WERI-Rb-1 (cell line): ENCODE data around the gene CDH4.

Experiments
- DNase-seq: peaks from one replicate; pipeline ENCODE4 v3.0.0-alpha.2; 2020
- H3K27ac ChIP-seq: fragments of 250-450 bp; sonication (Bioruptor Pico); 2 replicates; pipeline ENCODE4 v1.5.1; 2020; ENCODE audit warnings: mild to moderate bottlenecking, moderate library complexity
- H3K27me3 ChIP-seq: fragments of 250-450 bp; sonication (Bioruptor Pico); 2 replicates; pipeline ENCODE4 v1.5.1; 2021; ENCODE audit warnings: mild to moderate bottlenecking, low read depth, moderate library complexity; ENCODE audit not compliant: insufficient read depth, severe bottlenecking
- H3K36me3 ChIP-seq: fragments of 250-450 bp; sonication (Bioruptor Pico); 2 replicates; pipeline ENCODE4 v1.5.1; 2020; ENCODE audit warnings: mild to moderate bottlenecking, moderate library complexity
- H3K4me3 ChIP-seq: 2 replicates; pipeline ENCODE4 v1.5.1; 2011; ENCODE audit warnings: low read depth, mild to moderate bottlenecking, control low read depth, low read length
- H3K9me3 ChIP-seq: fragments of 250-450 bp; sonication (Bioruptor Pico); 2 replicates; pipeline ENCODE4 v1.5.1; 2021; ENCODE audit warnings: mild to moderate bottlenecking, moderate library complexity; ENCODE audit not compliant: severe bottlenecking
- CTCF ChIP-seq: IDR thresholded peaks from 2 replicates; pipeline ENCODE4 v1.5.1; 2011; ENCODE audit warnings: low read depth, mild to moderate bottlenecking, control low read depth, inconsistent platforms, low read length

CDH4 gene

GRCh38 chr20:61438285-61438684 is 186.2 kb downstream of the CDH4 start:
- DNase-seq = no peak
- Histone ChIP-seq H3K27ac (no peak overlapping the region), H3K27me3 (peaks cover 81% of the 10 kb centered on the region), H3K36me3 (no peaks in the 10 kb centered on the region), H3K4me3 (no peak overlapping the region), H3K9me3 (no peaks in the 10 kb centered on the region)
- TF ChIP-seq CTCF = no peak

- peaks cover 81% of the 10 kb centered on the region for H3K27me3 ChIP-seq
- H3K36me3 ChIP-seq = no peaks in the 10 kb centered on the region
- DNase-seq = no peak
- no peak overlapping the region for H3K4me3 ChIP-seq
- H3K9me3 ChIP-seq = no peaks in the 10 kb centered on the region
- H3K27ac ChIP-seq = no peak overlapping the region
- no peak for TF ChIP-seq CTCF
Observed at GRCh38 chr20:61439251-61439650, 187.2 kb downstream of the CDH4 start.

- DNase-seq = no peak
- no peak for TF ChIP-seq CTCF
- Histone ChIP-seq H3K27ac (no peak overlapping the region), H3K27me3 (peaks cover 74% of the 10 kb centered on the region), H3K36me3 (no peaks in the 10 kb centered on the region), H3K9me3 (no peaks in the 10 kb centered on the region), H3K4me3 (no peak overlapping the region)
Observed at GRCh38 chr20:61440548-61441055, 188.5 kb downstream of the CDH4 start.

GRCh38 chr20:61441537-61441936 is 189.5 kb downstream of the CDH4 start:
- H3K9me3 ChIP-seq = no peaks in the 10 kb centered on the region
- TF ChIP-seq CTCF = no peak
- H3K27ac ChIP-seq = no peak overlapping the region
- peaks cover 73% of the 10 kb centered on the region for H3K27me3 ChIP-seq
- H3K4me3 ChIP-seq = no peak overlapping the region
- no peaks in the 10 kb centered on the region for H3K36me3 ChIP-seq
- no peak for DNase-seq

GRCh38 chr20:61442075-61442670 is 190.1 kb downstream of the CDH4 start:
- Histone ChIP-seq H3K36me3 (no peaks in the 10 kb centered on the region), H3K9me3 (no peaks in the 10 kb centered on the region), H3K4me3 (no peak overlapping the region), H3K27ac (no peak overlapping the region), H3K27me3 (peaks cover 72% of the 10 kb centered on the region)
- DNase-seq = no peak
- no peak for TF ChIP-seq CTCF

- DNase-seq = no peak
- H3K27me3 ChIP-seq = peaks cover 73% of the 10 kb centered on the region
- H3K36me3 ChIP-seq = no peaks in the 10 kb centered on the region
- no peaks in the 10 kb centered on the region for H3K9me3 ChIP-seq
- no peak for TF ChIP-seq CTCF
- H3K27ac ChIP-seq = no peak overlapping the region
- no peak overlapping the region for H3K4me3 ChIP-seq
Observed at GRCh38 chr20:61442718-61443117, 190.7 kb downstream of the CDH4 start.
